DMS53 treated with DMSO at 0.1 percent for 48 hours (cell line): ENCODE measurements around the gene SALL4.
"Not testable (repeated sequence)": the region's sequence is repeated elsewhere in the genome, so short reads cannot be mapped to it uniquely, and the experiment has no call there.

Experiments
- DNase-seq: peaks from one replicate; lab custom pipeline; 2025; ENCODE audit not compliant: unreplicated experiment; lab: John Stamatoyannopoulos, UW

The SALL4 gene

DNA sequence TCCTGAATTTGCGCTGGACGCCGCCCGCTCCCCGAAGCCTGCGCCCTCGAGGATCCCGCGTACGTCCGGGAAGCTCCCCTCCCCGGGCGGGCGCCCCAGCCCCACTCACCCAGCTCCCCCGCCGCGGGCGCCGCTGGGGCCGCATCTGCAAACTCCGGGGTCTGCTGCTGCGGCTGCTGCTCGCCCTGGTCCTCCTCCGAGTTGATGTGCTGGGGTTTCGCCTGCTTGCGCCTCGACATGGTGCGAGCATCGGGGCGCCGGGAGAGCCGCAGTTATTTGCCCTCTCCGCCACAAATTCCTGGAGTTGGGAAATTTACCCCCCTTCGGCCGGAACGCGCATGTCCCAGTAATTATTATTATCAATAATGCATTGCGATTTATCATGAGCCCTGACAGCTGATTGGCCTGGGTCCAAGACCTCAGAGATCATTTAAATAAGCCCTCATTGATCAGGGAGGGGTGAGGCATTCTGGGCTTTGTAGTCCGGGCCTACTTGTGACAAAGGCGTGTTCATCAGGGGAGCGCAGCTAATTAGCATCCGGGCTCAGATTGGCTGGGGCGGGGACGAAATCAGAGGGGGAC is at the start of gene SALL4:
TSS of gene SALL4 (minus strand) at position 352 of the 582 bp plus-strand sequence. CDS start at position 239, 113 bp downstream.
- no peak for DNase-seq

DNA sequence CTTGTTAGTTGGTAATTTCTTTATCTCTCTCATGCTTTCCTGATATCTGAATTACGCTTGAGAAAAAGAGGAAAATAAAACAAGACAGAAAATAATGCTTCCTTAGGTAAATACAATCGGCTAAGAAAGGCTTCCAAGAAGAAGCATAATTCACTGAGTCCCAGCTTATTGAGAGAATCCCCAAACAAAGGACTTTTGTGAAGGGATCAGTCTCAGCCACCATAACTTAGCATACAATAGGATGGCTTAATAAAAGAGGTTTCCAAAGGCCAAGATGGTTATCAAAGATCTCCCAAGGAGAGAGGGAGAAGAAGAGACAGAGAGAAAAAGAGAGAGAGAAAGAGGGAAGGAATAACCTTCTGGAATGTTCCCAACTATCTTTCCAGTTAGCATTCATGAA is 46.0 kb upstream of the SALL4 start:
- DNase-seq = no peak

DNA sequence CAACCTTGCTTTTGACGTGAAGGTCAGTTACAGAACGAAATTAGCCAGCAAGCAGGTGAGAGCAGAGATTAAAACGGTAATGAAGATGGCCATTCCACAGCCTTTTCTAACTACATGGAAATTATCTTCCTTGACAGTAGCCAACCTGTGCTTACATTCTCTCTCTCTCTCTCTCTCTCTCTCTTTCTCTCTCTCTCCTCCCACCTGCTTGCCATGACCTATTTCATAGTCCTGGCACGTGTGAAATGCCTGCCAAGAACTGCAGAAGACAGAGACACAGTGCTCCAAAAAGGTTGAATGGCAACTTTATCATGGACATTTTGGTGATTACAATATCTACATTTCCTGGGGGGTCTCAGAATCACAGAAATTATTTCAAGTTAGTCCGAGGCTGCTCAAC is 38.5 kb upstream of the SALL4 start:
- no peak for DNase-seq

DNA sequence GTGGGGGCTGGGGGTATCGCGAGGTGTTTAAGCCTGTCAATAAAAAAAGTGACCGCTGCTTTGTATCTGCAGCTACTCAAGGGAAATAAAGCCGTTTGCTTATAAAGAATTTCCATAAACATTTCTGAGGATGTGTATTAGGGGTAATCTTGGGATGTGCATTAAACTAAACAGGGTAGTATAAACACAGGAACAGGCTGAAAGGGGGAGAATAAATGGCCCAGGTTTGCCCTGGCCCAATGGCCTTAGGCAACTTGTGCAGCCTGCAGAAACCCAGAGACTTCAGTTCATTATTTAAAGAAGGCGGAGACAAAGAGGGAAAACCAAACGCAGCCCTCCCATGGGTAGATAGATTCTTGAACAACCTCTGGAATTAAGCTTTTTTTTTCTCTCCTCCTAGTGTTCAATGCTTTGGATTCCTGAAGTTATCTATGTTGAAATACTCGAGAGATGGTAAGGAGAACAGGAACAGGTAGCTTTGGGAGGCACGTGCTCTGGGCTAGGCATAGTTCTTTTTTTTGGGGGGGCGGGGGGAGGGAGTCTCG is 35.6 kb upstream of the SALL4 start:
- DNase-seq = no peak

DNA sequence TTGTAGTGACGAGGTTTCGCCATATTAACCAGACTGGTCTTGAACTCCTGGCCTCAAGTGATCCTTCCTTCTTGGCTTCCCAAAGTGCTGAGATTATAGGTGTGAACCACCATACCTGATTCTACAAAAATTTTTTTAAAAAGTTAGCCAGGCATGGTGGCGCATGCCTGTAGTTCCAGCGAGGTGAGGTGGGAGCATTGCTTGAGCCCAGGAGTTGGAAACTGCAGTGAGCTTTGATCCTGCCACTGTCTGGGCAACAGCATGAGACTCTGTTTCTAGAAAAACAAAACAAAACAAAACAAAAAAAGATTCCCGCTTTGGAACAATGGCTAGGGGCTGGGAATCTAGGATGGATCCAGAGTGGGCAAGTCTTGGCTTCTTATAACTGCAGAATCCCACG is 35.1 kb upstream of the SALL4 start:
- no peak for DNase-seq

DNA sequence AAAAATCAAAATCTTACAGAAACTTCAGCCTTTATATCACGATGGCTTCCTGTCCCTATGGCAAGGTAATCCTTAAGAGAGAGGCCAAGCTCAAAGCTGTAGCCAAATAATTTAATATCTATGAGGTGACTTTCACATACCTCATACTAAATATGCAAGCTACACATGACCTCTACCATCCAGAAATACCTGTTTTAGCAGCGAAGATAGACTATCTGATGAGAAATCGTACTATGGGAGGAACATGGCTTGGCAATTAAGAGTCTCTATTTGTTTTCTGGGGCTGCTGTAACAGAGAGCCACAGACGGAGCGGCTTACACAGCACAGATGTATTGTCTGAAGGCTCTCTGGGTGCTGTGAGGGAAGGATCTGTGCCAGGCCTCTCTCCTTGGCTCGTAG is 31.0 kb upstream of the SALL4 start:
- DNase-seq = no peak

DNA sequence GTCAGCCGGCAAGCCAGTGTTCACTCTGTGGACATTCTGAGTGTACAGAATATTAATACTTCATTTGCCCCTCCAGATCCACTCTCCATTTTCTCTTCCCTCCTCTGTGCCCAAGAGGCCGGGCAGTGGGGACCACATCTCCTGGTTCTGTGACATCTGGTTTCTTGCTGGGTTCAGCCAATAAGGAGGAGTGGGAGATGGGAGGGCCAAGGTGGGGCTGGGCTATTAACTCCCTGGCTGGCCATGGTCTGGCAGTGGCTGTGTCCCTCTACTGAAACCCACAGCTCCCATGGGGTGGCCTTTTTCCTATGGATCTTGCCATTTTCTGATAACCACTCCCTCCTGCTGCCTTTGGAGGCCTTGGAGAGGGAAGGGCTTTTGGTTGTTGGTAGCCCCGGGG is 30.0 kb upstream of the SALL4 start:
- no peak for DNase-seq

DNA sequence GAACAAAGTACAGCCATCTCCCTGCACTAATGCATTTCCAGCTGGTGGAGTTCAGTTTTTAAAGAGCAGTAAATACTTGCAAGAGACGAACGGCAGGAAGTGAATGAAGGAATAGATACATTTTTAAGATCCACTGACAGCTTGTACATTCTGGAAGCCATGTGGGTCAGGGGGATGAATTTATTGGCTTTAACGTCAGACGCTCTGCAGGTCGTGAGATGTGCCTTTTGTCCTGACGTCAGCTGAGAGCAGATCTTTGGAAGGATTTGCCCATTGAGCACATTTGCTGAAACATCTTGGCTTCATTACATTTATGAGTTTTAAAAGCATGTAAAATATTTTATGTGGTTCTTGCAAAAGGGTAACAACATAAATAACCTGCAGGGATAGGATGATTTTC is 29.5 kb upstream of the SALL4 start:
- DNase-seq = no peak

DNA sequence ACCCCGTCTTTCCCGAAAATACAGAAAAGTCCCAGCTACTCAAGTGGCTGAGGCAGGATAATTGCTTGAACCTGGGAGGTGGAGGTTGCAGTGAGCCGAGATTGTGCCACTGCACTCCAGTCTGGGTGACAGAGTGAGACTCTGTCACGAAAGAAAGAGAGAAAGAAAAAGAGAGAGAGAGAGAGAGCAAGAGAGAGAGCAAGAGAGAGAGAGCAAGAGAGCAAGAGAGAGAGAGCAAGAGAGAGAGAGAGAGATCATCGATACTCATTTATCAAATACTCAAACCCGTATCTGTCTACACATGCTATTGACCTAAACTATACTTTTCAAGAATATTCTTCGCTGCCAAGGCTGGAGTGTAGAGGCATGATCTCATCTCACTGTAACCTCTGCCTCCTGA is 28.2 kb upstream of the SALL4 start:
- no peak for DNase-seq

DNA sequence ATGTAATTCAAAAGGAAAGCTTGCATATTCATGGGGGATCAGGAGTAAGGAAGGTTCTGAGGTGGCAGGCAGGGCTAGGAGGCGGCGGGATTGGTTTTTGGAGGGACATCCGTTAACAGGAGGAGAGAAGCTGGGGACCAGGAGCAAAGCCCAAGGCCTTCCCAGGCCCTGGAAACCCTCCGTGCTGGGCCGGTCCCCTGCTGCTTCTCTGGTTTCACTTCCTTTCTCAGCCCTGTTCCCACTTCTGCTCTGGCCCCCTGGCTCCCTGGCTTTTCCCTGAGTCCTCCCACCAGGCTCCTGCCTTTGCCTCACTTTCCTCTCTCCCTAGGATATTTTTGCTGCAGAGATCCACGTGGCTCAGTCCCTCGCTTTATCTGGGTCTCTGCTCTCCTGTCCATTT is 26.4 kb upstream of the SALL4 start:
- no peak for DNase-seq

DNA sequence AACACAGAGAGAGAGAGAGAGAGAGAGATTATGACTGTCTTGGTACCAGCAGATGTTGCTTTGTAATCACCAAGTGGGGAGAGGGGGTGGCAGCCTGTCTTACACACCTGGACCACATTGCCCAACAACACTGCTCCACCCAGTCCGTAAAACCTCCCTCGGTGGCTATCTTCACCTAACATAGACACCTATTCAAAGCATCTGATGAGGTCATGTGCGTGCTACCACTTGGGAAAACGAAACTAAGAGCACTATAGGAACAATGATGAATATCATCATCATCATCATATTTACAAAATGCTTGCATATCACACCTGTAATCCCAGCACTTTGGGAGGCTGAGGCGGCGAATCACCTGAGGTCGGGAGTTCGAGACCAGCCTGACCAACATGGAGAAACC is 24.1 kb upstream of the SALL4 start:
- no peak for DNase-seq

DNA sequence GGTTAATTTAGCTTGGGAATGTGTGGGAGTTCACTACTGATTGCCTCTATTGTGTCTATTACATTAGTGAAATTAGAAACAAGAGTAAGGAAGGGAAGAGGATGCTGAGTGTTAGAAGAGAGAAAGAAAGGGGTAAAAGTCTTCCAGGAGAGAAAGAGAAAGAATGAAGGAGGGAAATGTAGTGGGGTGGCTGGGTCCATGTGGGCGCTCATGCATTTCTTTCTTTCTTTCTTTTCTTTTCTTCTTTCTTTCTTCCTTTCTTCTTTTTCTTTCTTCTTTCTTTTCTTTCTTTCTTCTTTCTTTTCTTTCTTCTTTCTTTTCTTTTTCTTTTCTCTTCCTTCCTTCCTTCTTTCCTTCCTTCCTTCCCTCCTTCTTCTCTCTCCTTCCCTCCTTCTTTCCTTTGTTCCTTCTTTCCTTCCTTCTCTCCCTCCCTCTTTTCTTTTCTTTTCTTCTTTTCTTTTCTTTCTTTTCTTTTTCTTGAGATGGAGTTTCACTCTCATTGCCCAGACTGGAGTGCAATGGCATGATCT is 16.2 kb upstream of the SALL4 start:
- DNase-seq = no peak

DNA sequence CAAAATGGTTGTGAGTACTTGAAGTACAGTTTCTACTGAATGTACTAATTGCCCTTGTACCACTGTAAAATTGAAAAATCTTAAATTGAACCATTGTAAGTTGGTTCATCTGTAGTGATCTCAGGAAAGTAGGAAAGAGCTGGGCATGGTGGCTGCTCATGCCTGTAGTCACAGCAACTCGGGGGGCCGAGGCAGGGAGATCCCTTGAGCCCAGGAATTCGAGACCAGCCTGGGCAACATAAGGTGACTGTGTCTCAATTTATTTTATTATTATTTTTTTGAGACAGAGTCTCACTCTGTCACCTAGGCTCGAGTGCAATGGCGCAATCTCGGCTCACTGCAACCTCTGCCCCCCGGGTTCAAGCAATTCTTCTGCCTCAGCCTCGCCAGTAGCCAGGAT is 14.5 kb upstream of the SALL4 start:
- DNase-seq = not testable (repeated sequence)

DNA sequence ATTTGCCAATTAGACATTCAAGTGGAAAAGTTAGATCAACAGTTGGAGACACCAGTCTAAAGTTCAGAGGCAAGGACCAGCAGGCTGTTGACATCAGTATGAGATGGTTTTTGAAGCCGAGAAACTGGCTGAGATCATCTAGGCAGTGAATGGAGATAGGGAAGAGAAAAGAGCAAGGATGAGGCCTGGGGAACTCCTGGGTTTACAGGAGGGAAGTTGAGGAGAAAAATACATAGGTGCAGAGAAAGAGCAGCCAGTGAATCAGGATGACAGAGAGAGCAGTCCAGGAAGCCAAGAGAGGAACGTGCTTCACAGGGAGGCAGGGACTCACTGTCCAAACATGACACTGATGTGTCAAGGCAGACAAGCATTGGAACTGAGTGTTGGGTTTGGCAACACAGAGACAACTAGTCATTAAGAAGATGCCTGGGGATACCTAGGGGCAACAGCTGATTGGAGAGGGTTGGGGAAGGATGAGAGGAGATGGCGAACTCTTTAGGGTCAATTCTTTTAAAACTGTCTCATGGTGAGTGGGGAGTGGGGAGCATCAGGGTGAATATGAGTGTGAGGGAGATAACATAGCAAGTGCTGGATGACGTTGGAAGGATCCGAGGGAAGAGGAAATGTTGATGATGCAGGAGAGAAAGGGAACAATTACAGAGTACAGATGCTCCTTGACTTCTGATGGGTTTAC is 13.2 kb upstream of the SALL4 start:
- DNase-seq = no peak

DNA sequence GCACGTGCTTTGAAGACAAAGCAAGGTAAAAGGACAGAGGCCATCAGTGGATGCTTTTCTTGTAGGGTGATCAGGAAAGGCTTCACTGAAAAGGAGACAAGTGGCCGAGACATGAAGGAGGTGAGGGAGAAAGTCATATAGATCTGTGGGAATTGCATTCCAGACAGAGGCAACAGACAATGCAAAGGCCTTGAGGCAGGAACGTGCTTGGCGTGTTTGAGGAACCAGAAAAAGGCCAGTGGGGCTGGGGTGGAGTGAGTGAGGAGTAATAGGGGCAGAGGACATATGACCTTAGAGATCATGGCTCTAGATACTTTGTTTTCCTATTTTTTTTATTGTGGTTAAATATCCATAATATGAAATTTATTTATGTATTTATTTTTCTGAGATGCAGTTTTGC is 10.5 kb upstream of the SALL4 start:
- no peak for DNase-seq

DNA sequence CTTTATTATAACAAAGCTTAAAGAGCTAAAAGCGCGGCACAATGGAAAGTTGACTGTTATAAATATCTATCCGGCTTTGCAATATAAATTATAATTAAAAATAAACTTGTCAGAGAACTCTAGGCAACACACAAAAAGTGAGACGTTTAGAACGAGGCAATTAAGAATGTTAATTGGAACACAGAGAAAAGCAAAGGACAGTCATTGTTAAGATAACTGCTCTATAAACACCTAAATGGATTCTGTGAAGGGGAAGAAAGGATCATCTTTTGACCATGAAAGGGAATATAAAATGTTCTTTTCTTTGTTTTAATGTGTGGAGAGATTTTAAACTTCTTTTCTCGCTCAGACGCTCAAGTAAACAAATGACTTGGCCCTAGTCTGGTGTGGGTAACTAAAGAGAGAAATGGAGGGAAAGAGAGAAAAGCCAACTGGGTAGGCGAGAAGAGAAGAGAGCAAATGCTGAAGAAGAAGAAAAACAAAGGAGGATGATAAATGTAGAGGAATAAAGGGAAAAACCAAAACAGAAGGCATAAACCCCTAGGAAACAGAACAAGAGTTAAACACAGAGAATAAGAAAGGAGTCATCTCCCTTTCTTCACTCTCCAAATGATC is 9.3 kb upstream of the SALL4 start:
- no peak for DNase-seq

DNA sequence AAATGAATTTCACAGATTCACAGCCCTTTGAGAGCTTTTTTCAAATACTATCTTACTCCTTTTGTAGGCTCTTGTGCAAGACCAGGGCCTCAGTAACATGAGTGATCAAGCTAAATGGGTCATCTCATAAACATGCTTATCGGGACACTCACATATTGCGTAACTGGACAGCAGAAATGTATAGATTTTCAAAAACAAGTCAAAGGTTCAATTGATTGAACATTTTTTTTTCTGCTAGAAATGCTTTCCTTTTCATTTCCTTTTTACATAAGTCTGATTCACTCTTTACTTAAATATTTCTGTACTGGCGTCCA is 8.7 kb upstream of the SALL4 start:
- no peak for DNase-seq

DNA sequence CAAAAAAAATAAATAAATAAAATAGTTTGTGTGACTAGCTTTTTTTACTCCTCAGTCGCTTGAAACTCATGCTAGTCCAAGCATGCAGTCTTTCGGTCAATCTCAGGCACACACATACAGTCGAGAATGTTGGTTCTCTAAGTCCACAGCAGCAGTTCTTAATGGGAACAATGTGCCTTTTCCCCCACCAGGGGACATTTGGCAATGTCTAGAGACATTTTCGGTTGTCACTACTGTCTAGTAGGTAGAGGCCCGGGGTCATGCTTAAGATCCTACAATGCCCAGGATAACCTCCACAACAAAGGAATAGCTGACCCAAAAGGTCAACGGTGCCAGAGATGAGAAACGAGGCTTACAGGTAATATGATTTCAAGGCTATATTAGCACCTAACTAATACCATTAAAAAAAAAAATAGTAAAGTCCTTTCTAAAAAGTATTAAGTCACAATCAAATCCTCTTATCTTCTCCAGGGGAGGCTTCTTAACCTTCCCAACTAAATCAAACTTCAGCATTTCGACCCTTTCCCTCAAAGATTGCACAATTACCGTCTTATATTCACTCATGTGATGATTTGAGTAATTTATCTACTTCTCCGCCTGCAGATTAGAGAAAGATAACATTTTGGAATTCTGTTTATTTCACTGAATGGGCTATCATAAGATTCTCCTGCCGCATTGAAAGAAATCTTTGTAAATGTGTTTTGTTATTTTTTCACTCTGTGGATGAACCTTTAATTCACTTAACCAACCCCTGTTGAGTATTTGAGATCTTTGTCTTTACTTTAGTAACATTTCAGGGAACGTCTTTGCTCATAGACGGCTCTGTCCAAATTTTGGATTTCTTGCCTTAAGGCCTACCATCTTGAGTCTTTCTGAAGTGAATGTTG is 8.1 kb upstream of the SALL4 start:
- no peak for DNase-seq

DNA sequence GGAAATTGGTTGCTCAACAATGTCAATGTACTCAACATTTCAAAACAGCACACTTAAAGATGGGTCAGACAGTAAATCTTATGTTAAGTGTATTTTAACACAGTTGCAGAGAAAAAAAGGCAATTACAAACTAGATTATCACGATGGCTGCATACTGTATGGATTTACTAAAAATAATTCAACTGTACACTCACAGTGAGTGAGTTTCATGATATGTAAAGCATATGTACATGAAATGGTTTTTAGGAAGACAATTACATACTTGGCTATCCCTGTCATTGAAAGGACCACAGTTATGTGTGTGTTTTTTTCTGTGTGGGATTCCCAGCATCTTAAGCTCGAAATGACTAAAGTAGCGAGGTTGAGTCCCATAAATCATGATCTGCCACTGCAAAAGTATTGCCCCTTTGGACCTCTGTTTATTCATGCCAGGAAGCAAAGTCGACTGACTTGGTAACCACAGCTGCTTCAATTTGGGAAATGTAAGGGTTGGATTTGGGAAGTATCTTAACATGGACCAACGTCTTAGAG is 5.5 kb upstream of the SALL4 start:
- no peak for DNase-seq

DNA sequence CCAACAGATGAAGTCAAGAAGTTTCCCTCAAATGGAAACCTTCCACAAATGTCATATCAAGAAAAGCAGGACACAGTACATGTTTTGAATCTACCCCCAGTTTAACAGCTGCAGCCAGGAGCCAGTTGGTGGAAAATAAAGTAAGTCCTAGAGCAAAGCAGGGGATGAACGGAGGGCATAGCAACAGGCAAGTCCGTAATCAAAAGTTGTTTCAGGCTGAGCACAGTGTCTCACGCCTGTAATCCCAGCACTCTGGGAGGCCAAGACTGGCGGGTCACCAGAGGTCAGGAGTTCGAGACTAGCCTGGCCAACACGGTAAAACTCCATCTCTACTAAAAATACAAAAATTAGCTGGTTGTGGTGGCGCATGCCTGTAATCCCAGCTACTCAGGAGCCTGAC is 2.4 kb upstream of the SALL4 start:
- DNase-seq = no peak
